Body of pancreas (tissue), 4 donors: Measurements from ENCODE around the gene CRAMP1. TPM values are rescaled to one million over a fixed set of nuclear protein-coding genes. Genes with fewer than 3 reads are reported as not detected.
"Not testable (repeated sequence)": the region's sequence is repeated elsewhere in the genome, so short reads cannot be mapped to it uniquely, and the experiment has no call there.

ENCODE experiments used
- ATAC-seq: fragments of 150-250 bp; one replicate; pipeline ENCODE4 v1.9.1; 2016
- DNase-seq, 4 donors: peaks; one replicate each; pipeline ENCODE4 v3.0.0-alpha.2; 2019
- H3K27ac ChIP-seq, 4 donors: fragments of 200-600 bp; sonication (generic); 1 replicate in 3 of 4; 2 replicates in 1 of 4; pipeline versions ENCODE4 v1.5.1 to v1.6.1; 2016 to 2019; ENCODE audit warnings: mild to moderate bottlenecking in 1 of 4, mixed read lengths in 1 of 4, moderate library complexity in 1 of 4
- H3K27me3 ChIP-seq, 2 donors: fragments of 200-600 bp; sonication (generic); one replicate each; pipeline ENCODE4 v1.6.0; 2016; ENCODE audit warnings: mild to moderate bottlenecking in 1 of 2
- H3K36me3 ChIP-seq, 2 donors: fragments of 200-600 bp; sonication (generic); replicated peaks in 1 of 2; 2 replicates each; pipeline ENCODE4 v1.5.1; 2016; ENCODE audit warnings: low read depth in 2 of 2; ENCODE audit not compliant: insufficient read depth in 1 of 2
- H3K4me1 ChIP-seq: fragments of 200-600 bp; sonication (generic); one replicate; pipeline ENCODE4 v1.6.0; 2016
- H3K4me3 ChIP-seq, 2 donors: fragments of 200-600 bp; sonication (generic); 1 replicate in 1 of 2; 2 replicates in 1 of 2; pipeline ENCODE4 v1.5.1; 2016 to 2019
- H3K9me3 ChIP-seq, 3 donors: fragments of 200-600 bp; sonication (generic); 1 replicate in 2 of 3; 2 replicates in 1 of 3; pipeline ENCODE4 v1.5.1; 2016
- CTCF ChIP-seq, 7 experiments: fragments of 450-650 bp in 4 of 7; fragments of 200-600 bp in 3 of 7; sonication (generic) in 3 of 7; IDR thresholded peaks; one replicate each; pipeline ENCODE4 v1.5.1; 2016 to 2019; ENCODE audit warnings: antibody characterized with exemption in 7 of 7
- POLR2A ChIP-seq, 3 donors: fragments of 450-650 bp; IDR thresholded peaks; one replicate each; pipeline ENCODE4 v1.6.1; 2016; ENCODE audit warnings: antibody characterized with exemption in 3 of 3, mild to moderate bottlenecking in 2 of 3
- WGBS, 2 donors: methylation state at CpG; one replicate each; pipeline ENCODE4 v1.1.5; 2017; 5-methylcytosine and 5-hydroxymethylcytosine counted together
- intact Hi-C: fragments of 100-400 bp; cut with DNase I; formaldehyde crosslinking; loops from one replicate; pipeline ENCODE4 v1.15.1; 2023
- total RNA-seq, 2 donors: library from RNA; depleted of rRNA; stranded (reverse); fragments of >200 nt; gene quantifications; one replicate each; pipeline ENCODE4 v1.1.0, GENCODE V29; 2016

Gene CRAMP1
- total RNA-seq, 2 donors from 2014 or later, result 8.6 to 17.8 TPM

- TF ChIP-seq CTCF (IDR thresholded peaks at IDR 0.05) (no peak), POLR2A (IDR thresholded peaks at IDR 0.05) (no peak)
- Histone ChIP-seq H3K27ac (no peak overlapping the region), H3K4me3 (no peak overlapping the region), H3K27me3 (no peaks in the 10 kb centered on the region), H3K36me3 (no peaks in the 10 kb centered on the region), H3K4me1 (peaks cover 30% of the 10 kb centered on the region), H3K9me3 (no peaks in the 10 kb centered on the region)
- intact Hi-C loops, result no loop called here
- no peak for ATAC-seq
- 80 to 83% methylated on average over 17 of the region's 17 CpGs for WGBS, 2 donors
- no peak for DNase-seq
These were observed 98.8 kb downstream of the CRAMP1 start for GRCh38 chr16:1710811-1711507.

- TF ChIP-seq CTCF (IDR thresholded peaks at IDR 0.05) (no peak), POLR2A (IDR thresholded peaks at IDR 0.05) (no peak)
- no peaks in the 10 kb centered on the region for H3K27me3 ChIP-seq
- H3K4me1 ChIP-seq, result peaks cover 21% of the 10 kb centered on the region
- DNase-seq (no peak), ATAC-seq (no peak)
- H3K27ac ChIP-seq, result no peak overlapping the region
- H3K36me3 ChIP-seq, result no peaks in the 10 kb centered on the region
- 82 to 83% methylated on average over 12 to 14 of the region's 14 CpGs for WGBS, 2 donors
- no peak overlapping the region for H3K4me3 ChIP-seq
- intact Hi-C loops, result no loop called here
- no peaks in the 10 kb centered on the region for H3K9me3 ChIP-seq
These were observed 100.7 kb downstream of the CRAMP1 start for GRCh38 chr16:1712791-1713261.

- Histone ChIP-seq H3K9me3 (no peaks in the 10 kb centered on the region), H3K4me1 (peaks cover 16% of the 10 kb centered on the region), H3K4me3 (no peak overlapping the region), H3K36me3 (no peaks in the 10 kb centered on the region), H3K27ac (no peak overlapping the region), H3K27me3 (no peaks in the 10 kb centered on the region)
- DNase-seq (no peak), ATAC-seq (no peak)
- 78 to 83% methylated on average over 7 of the region's 7 CpGs for WGBS, 2 donors
- TF ChIP-seq POLR2A (IDR thresholded peaks at IDR 0.05) (no peak), CTCF (IDR thresholded peaks at IDR 0.05) (no peak)
- intact Hi-C loops, result no loop called here
These were observed 101.2 kb downstream of the CRAMP1 start for GRCh38 chr16:1713331-1713730.

- Histone ChIP-seq H3K27me3 (no peaks in the 10 kb centered on the region), H3K9me3 (no peaks in the 10 kb centered on the region), H3K36me3 (no peaks in the 10 kb centered on the region), H3K4me3 (no peak overlapping the region), H3K4me1 (peaks cover 10% of the 10 kb centered on the region), H3K27ac (no peak overlapping the region)
- DNase-seq (no peak), ATAC-seq (no peak)
- intact Hi-C loops, result no loop called here
- no peak for TF ChIP-seq POLR2A (IDR thresholded peaks at IDR 0.05)
- TF ChIP-seq CTCF (IDR thresholded peaks at IDR 0.05), result no peak
- 76 to 89% methylated on average over 12 to 14 of the region's 14 CpGs for WGBS, 2 donors
These were observed 101.8 kb downstream of the CRAMP1 start for GRCh38 chr16:1713933-1714332.

- DNase-seq (no peak), ATAC-seq (no peak)
- WGBS, 2 donors, result 82 to 92% methylated on average over 12 of the region's 12 CpGs
- no peak for TF ChIP-seq CTCF (IDR thresholded peaks at IDR 0.05)
- TF ChIP-seq POLR2A (IDR thresholded peaks at IDR 0.05), result no peak
- Histone ChIP-seq H3K9me3 (no peaks in the 10 kb centered on the region), H3K36me3 (no peaks in the 10 kb centered on the region), H3K4me3 (no peak overlapping the region), H3K27ac (no peak overlapping the region), H3K27me3 (no peaks in the 10 kb centered on the region), H3K4me1 (peaks cover 5% of the 10 kb centered on the region)
- intact Hi-C loops, result no loop called here
These were observed 103.1 kb downstream of the CRAMP1 start for GRCh38 chr16:1715220-1715619.

- H3K4me1 ChIP-seq, result peaks cover 20% of the 10 kb centered on the region
- 95 to 97% methylated on average over 10 of the region's 10 CpGs for WGBS, 2 donors
- H3K27ac ChIP-seq, ATAC-seq, H3K9me3 ChIP-seq, DNase-seq, H3K36me3 ChIP-seq, intact Hi-C loops, H3K27me3 ChIP-seq, H3K4me3 ChIP-seq: not testable (repeated sequence)
These were observed 106.1 kb downstream of the CRAMP1 start for GRCh38 chr16:1718236-1718635.

GRCh38 chr16:1719559-1720229 lies 107.5 kb downstream of the CRAMP1 start:
- ATAC-seq, intact Hi-C loops, H3K27me3 ChIP-seq, H3K9me3 ChIP-seq, H3K4me3 ChIP-seq, H3K36me3 ChIP-seq, H3K27ac ChIP-seq: not testable (repeated sequence)
- 79 to 81% methylated on average over 12 of the region's 12 CpGs for WGBS, 2 donors
- peaks cover 23% of the 10 kb centered on the region for H3K4me1 ChIP-seq
- peak in 1 of 4 donors; percentile 19 for DNase-seq
